PC-3 (cell line): ENCODE data around the gene DUSP8. TPM values are rescaled to one million over a fixed set of nuclear protein-coding genes. Genes with fewer than 3 reads are reported as not detected.

Experiments used
- ATAC-seq: fragments of 200-7000 bp; cut with Tn5 transposase; 2 replicates; pipeline ENCODE4 v1.9.1; 2020; ENCODE audit warnings: mild to moderate bottlenecking, moderate library complexity
- BruUV-seq: library from RNA; stranded (reverse); fragments of 400-500 nt; replicated peaks from 2 replicates; lab custom pipeline; 2021; lab: Mats Ljungman, UMichigan
- CTCF ChIA-PET: fragments of 300-600 bp; sonication (Branson Sonifier 250); formaldehyde crosslinking; loops from one replicate; lab custom pipeline; 2022; ENCODE audit warnings: antibody characterized with exemption; lab: Charles Lee
- POLR2A ChIA-PET: fragments of 300-600 bp; sonication (Branson Sonifier 250); formaldehyde crosslinking; loops from one replicate; lab custom pipeline; 2022; ENCODE audit warnings: antibody characterized with exemption; ENCODE audit not compliant: unreplicated experiment; lab: Charles Lee
- DNase-seq: peaks from one replicate; pipeline ENCODE4 v3.0.0-alpha.2; 2015
- H2AFZ ChIP-seq: fragments of 300-600 bp; sonication (generic); 2 replicates; pipeline ENCODE4 v1.6.0; 2016; ENCODE audit warnings: antibody characterized with exemption, low read length
- H3F3A ChIP-seq: fragments of 300-600 bp; sonication (generic); one replicate; pipeline ENCODE4 v1.6.0; 2017; ENCODE audit warnings: antibody characterized with exemption, low read length, control low read depth, mild to moderate bottlenecking; ENCODE audit not compliant: unreplicated experiment
- H3K27ac ChIP-seq: fragments of 300-600 bp; sonication (generic); 2 replicates; pipeline ENCODE4 v1.5.1; 2016; ENCODE audit warnings: mild to moderate bottlenecking, low read length
- H3K27me3 ChIP-seq: fragments of 300-600 bp; sonication (generic); 2 replicates; pipeline ENCODE4 v1.6.1; 2016; ENCODE audit warnings: low read length, mixed read lengths
- H3K36me3 ChIP-seq: fragments of 300-600 bp; sonication (generic); 2 replicates; pipeline ENCODE4 v1.6.1; 2016; ENCODE audit warnings: low read depth, mixed run types, low read length, mixed read lengths
- H3K4me1 ChIP-seq: fragments of 300-600 bp; sonication (generic); 2 replicates; pipeline ENCODE4 v1.5.1; 2016; ENCODE audit warnings: low read length; ENCODE audit not compliant: insufficient read depth
- H3K4me2 ChIP-seq: fragments of 300-600 bp; sonication (generic); 2 replicates; pipeline ENCODE4 v1.6.0; 2016; ENCODE audit warnings: low read length
- H3K4me3 ChIP-seq: fragments of 300-600 bp; sonication (generic); 2 replicates; pipeline ENCODE4 v1.5.1; 2016; ENCODE audit warnings: mild to moderate bottlenecking, low read length, mixed read lengths
- H3K79me2 ChIP-seq: fragments of 300-600 bp; sonication (generic); 2 replicates; pipeline ENCODE4 v1.6.1; 2017; ENCODE audit warnings: low read length, mixed read lengths
- H3K9ac ChIP-seq: fragments of 300-600 bp; sonication (generic); 2 replicates; pipeline ENCODE4 v1.6.0; 2016; ENCODE audit warnings: mild to moderate bottlenecking, low read length
- H3K9me2 ChIP-seq: fragments of 300-600 bp; sonication (generic); replicated peaks from 2 replicates; pipeline ENCODE4 v1.6.1; 2016; ENCODE audit warnings: mixed run types, low read length, mixed read lengths
- H3K9me3 ChIP-seq: fragments of 300-600 bp; sonication (generic); 2 replicates; pipeline ENCODE4 v1.6.1; 2016; ENCODE audit warnings: low read length, mixed read lengths
- H4K20me1 ChIP-seq: fragments of 300-600 bp; sonication (generic); 2 replicates; pipeline ENCODE4 v1.6.1; 2016; ENCODE audit warnings: low read length, mixed read lengths
- CTCF ChIP-seq: fragments of 300-600 bp; sonication (generic); conservative IDR thresholded peaks from 2 replicates; pipeline ENCODE4 v1.5.1; 2017; ENCODE audit warnings: antibody characterized with exemption, low read depth, mild to moderate bottlenecking, low read length
- EZH2 ChIP-seq: fragments of 300-600 bp; sonication (generic); IDR thresholded peaks from one replicate; pipeline ENCODE4 v1.6.1; 2017; ENCODE audit warnings: antibody characterized with exemption, mild to moderate bottlenecking, low read length; ENCODE audit not compliant: unreplicated experiment
- EZH2phosphoT487 ChIP-seq: fragments of 300-600 bp; sonication (generic); IDR thresholded peaks from 2 replicates; pipeline ENCODE4 v1.6.1; 2018; ENCODE audit warnings: mild to moderate bottlenecking, antibody characterized with exemption, low read length, borderline replicate concordance
- intact Hi-C: fragments of 100-400 bp; cut with micrococcal nuclease; formaldehyde crosslinking; loops from 2 replicates; pipeline ENCODE4 v1.9.0; 2023
- total RNA-seq: library from RNA; depleted of rRNA; stranded (reverse); fragments of >200 nt; gene quantifications from 2 replicates; pipeline ENCODE4 v1.2.3, GENCODE V29; 2014

DUSP8 gene
- total RNA-seq, 1 experiment from 2014 or later: 2.6 TPM

- H2AFZ ChIP-seq: no peak overlapping the region
- no TSS peak for BruUV-seq
- H3K9ac ChIP-seq: no peak overlapping the region
- peaks cover 12% of the 10 kb centered on the region for H3K4me1 ChIP-seq
- H3K9me3 ChIP-seq: no peaks in the 10 kb centered on the region
- no peaks in the 10 kb centered on the region for H4K20me1 ChIP-seq
- ChIA-PET CTCF (no interaction called here), POLR2A (interaction anchor here (0.6 kb wide), 1 partner anchor 10 kb away, joined by 25 read pairs; no protein-coding TSS in a partner anchor)
- DNase-seq: no peak
- ATAC-seq: no peak
- no peaks in the 10 kb centered on the region for H3K27me3 ChIP-seq
- no peaks in the 10 kb centered on the region for H3F3A ChIP-seq
- no peaks in the 10 kb centered on the region for H3K79me2 ChIP-seq
- intact Hi-C loops: no loop called here
- no peaks in the 10 kb centered on the region for H3K36me3 ChIP-seq
- H3K4me2 ChIP-seq: no peak overlapping the region
- no peak overlapping the region for H3K4me3 ChIP-seq
- no peak for TF ChIP-seq EZH2phosphoT487
- TF ChIP-seq EZH2: no peak
- no peak for TF ChIP-seq CTCF
- no peak overlapping the region for H3K27ac ChIP-seq
- H3K9me2 ChIP-seq: no peaks in the 10 kb centered on the region
These were observed 8.2 kb downstream of the DUSP8 start for GRCh38 chr11:1563697-1564534.

DNA sequence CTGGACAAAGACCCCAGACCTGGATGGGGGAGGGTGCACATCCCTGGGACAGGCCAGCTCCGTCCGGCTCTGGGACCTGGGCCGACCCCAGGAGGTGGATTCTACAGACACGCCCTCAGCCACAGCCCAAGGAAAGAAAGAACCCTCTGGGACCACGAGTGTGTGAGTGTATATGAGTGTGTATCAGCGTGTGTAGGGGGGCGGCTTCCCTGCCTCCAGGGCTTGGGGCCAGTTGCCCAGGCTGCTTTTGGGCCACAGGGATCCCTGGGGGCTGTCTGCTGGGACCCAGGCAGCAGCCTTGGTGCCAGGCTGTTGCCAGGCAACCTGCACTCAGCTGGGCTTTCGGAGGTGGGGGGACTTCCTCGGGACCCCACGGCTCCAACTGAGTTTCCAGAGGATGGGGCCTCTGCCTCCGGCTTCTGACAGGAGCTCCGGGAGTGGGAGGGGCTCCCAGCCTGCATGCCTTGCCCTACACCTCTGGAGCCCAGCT, 8.9 kb downstream of the DUSP8 start:
- no peaks in the 10 kb centered on the region for H3F3A ChIP-seq

More for the DNA sequence above, 8.9 kb downstream of the DUSP8 start:
- Histone ChIP-seq H3K27me3 (no peaks in the 10 kb centered on the region), H3K9ac (no peak overlapping the region), H3K9me3 (no peaks in the 10 kb centered on the region), H3K4me1 (peaks cover 19% of the 10 kb centered on the region), H3K9me2 (no peaks in the 10 kb centered on the region), H3K79me2 (no peaks in the 10 kb centered on the region), H3K4me3 (no peak overlapping the region), H3K27ac (no peak overlapping the region), H3K4me2 (no peak overlapping the region), H4K20me1 (no peaks in the 10 kb centered on the region), H2AFZ (no peak overlapping the region), H3K36me3 (no peaks in the 10 kb centered on the region)
- CTCF ChIA-PET: no interaction called here
- BruUV-seq: no TSS peak
- TF ChIP-seq EZH2phosphoT487 (no peak), EZH2 (no peak), CTCF (no peak)
- ATAC-seq: no peak
- no peak for DNase-seq
- POLR2A ChIA-PET: no interaction called here
- intact Hi-C loops: no loop called here
